Erythroblast (primary cell): ENCODE data around the gene DAB2IP.

Experiments
- GATA1 ChIP-seq: IDR thresholded peaks from 2 replicates; pipeline ENCODE4 v1.6.1; 2011; ENCODE audit warnings: low read depth, mild to moderate bottlenecking, control low read depth, low read length, moderate library complexity
- POLR2A ChIP-seq: IDR thresholded peaks from 2 replicates; pipeline ENCODE4 v1.6.1; 2011; ENCODE audit warnings: mild to moderate bottlenecking, low read length

DNA sequence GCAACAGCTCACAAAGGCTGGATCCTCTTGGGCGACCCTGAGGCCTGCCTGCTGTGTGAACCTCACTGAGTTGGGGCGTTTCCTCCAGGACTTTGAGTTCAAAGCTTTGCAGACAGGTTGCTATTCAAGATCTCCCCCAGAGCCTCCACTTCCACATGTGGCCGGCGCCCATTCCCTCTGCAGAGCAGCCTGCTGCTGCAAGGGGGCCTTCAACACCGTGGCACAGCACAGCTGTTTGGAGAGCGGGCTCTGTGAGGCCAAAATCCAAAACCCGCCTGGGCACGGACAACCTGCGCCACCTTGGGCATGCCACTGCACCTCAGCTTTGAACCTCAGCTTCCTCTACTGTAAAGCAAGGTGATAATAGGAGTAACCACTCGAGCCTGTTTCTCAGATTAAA is 160.3 kb downstream of the DAB2IP start:
- TF ChIP-seq POLR2A, result no peak
- TF ChIP-seq GATA1, result no peak
